Measurements from ENCODE around the gene CAMK1D. TPM values are rescaled to one million over a fixed set of nuclear protein-coding genes. Genes with fewer than 3 reads are reported as not detected.

CAMK1D gene
- total and polyA plus RNA-seq, 2 experiments from 2014 or later, result 2.0 to 3.8 TPM

GRCh38 chr10:12660812-12661211, 311.5 kb downstream of the CAMK1D start:
- Histone ChIP-seq H3K4me1 (ENCODE audit: low read depth) (no peaks in the 10 kb centered on the region), H3K27ac (no peak overlapping the region), H3K9me3 (ENCODE audit: low read depth) (no peaks in the 10 kb centered on the region), H3K27me3 (no peaks in the 10 kb centered on the region), H3K36me3 (no peaks in the 10 kb centered on the region), H3K4me3 (no peak overlapping the region)
- no peak for TF ChIP-seq CTCF (IDR thresholded peaks at IDR 0.05; ENCODE audit: low read depth, low read length)
- no peak for DNase-seq (ENCODE audit: low read depth in 1 of 2, low spot score in 1 of 2)

- H3K36me3 ChIP-seq, result no peaks in the 10 kb centered on the region
- no peak for DNase-seq (ENCODE audit: low read depth in 1 of 2, low spot score in 1 of 2)
- H3K27me3 ChIP-seq, result no peaks in the 10 kb centered on the region
- no peak overlapping the region for H3K4me3 ChIP-seq
- H3K27ac ChIP-seq, result no peak overlapping the region
- no peak for TF ChIP-seq CTCF (IDR thresholded peaks at IDR 0.05; ENCODE audit: low read depth, low read length)
- H3K9me3 ChIP-seq (ENCODE audit: low read depth), result no peaks in the 10 kb centered on the region
- H3K4me1 ChIP-seq (ENCODE audit: low read depth), result no peaks in the 10 kb centered on the region
Observed at GRCh38 chr10:12661671-12662070, 312.3 kb downstream of the CAMK1D start.

- no peak for TF ChIP-seq CTCF (IDR thresholded peaks at IDR 0.05; ENCODE audit: low read depth, low read length)
- no peaks in the 10 kb centered on the region for H3K36me3 ChIP-seq
- no peak overlapping the region for H3K4me3 ChIP-seq
- H3K4me1 ChIP-seq (ENCODE audit: low read depth), result no peaks in the 10 kb centered on the region
- H3K9me3 ChIP-seq (ENCODE audit: low read depth), result no peaks in the 10 kb centered on the region
- no peak overlapping the region for H3K27ac ChIP-seq
- H3K27me3 ChIP-seq, result no peaks in the 10 kb centered on the region
- DNase-seq (ENCODE audit: low read depth in 1 of 2, low spot score in 1 of 2), result no peak
Observed at GRCh38 chr10:12663863-12664262, 314.5 kb downstream of the CAMK1D start.

GRCh38 chr10:12665501-12665900, 316.2 kb downstream of the CAMK1D start:
- no peak for TF ChIP-seq CTCF (IDR thresholded peaks at IDR 0.05; ENCODE audit: low read depth, low read length)

GRCh38 chr10:12667052-12667451, 317.7 kb downstream of the CAMK1D start:
- TF ChIP-seq CTCF (IDR thresholded peaks at IDR 0.05; ENCODE audit: low read depth, low read length), result no peak
- Histone ChIP-seq H3K4me1 (ENCODE audit: low read depth) (no peaks in the 10 kb centered on the region), H3K9me3 (ENCODE audit: low read depth) (no peaks in the 10 kb centered on the region), H3K36me3 (no peaks in the 10 kb centered on the region), H3K27me3 (no peaks in the 10 kb centered on the region), H3K27ac (no peak overlapping the region), H3K4me3 (no peak overlapping the region)
- DNase-seq (ENCODE audit: low read depth in 1 of 2, low spot score in 1 of 2), result no peak

More at GRCh38 chr10:12665501-12665900, 316.2 kb downstream of the CAMK1D start:
- Histone ChIP-seq H3K4me3 (no peak overlapping the region), H3K27ac (no peak overlapping the region), H3K4me1 (ENCODE audit: low read depth) (no peaks in the 10 kb centered on the region), H3K36me3 (no peaks in the 10 kb centered on the region), H3K9me3 (ENCODE audit: low read depth) (no peaks in the 10 kb centered on the region), H3K27me3 (no peaks in the 10 kb centered on the region)
- DNase-seq (ENCODE audit: low read depth in 1 of 2, low spot score in 1 of 2), result no peak

GRCh38 chr10:12668634-12669033, 319.3 kb downstream of the CAMK1D start:
- Histone ChIP-seq H3K9me3 (ENCODE audit: low read depth) (no peaks in the 10 kb centered on the region), H3K4me3 (no peak overlapping the region), H3K4me1 (ENCODE audit: low read depth) (no peaks in the 10 kb centered on the region), H3K27ac (no peak overlapping the region), H3K36me3 (no peaks in the 10 kb centered on the region), H3K27me3 (no peaks in the 10 kb centered on the region)
- TF ChIP-seq CTCF (IDR thresholded peaks at IDR 0.05; ENCODE audit: low read depth, low read length), result no peak
- DNase-seq (ENCODE audit: low read depth in 1 of 2, low spot score in 1 of 2), result no peak

Measured in cardiac muscle cell (in vitro differentiated cells and primary cell).